Type B pancreatic cell (in vitro differentiated cells): Measurements from ENCODE around the gene RARA. TPM values are rescaled to one million over a fixed set of nuclear protein-coding genes. Genes with fewer than 3 reads are reported as not detected.
A peak's percentile ranks its signal among the peaks of the same experiment; 100 is the strongest.

Source experiments
- DNase-seq: peaks from one replicate; pipeline ENCODE4 v3.0.0; 2021; ENCODE audit warnings: mixed read lengths; ENCODE audit not compliant: unreplicated experiment; ENCODE audit errors: extremely low spot score
- H3K27ac Mint-ChIP-seq: 2 replicates; pipeline ENCODE4 v1.8.0; 2021; ENCODE audit warnings: mild to moderate bottlenecking, mixed read lengths
- H3K27me3 Mint-ChIP-seq: 2 replicates; pipeline ENCODE4 v1.8.0; 2021; ENCODE audit warnings: mixed read lengths
- H3K36me3 Mint-ChIP-seq: 2 replicates; pipeline ENCODE4 v1.8.0; 2021; ENCODE audit warnings: mixed read lengths
- H3K4me1 Mint-ChIP-seq: one replicate; pipeline ENCODE4 v1.8.0; 2021; ENCODE audit warnings: mixed read lengths; ENCODE audit not compliant: unreplicated experiment
- H3K4me3 Mint-ChIP-seq: 2 replicates; pipeline ENCODE4 v1.8.0; 2021; ENCODE audit warnings: mild to moderate bottlenecking, mixed read lengths
- H3K9me3 Mint-ChIP-seq: 2 replicates; pipeline ENCODE4 v1.8.0; 2021; ENCODE audit warnings: mixed read lengths
- CTCF ChIP-seq: fragments of 200-600 bp; sonication (generic); conservative IDR thresholded peaks from 2 replicates; pipeline ENCODE4 v1.5.0; 2021; ENCODE audit warnings: antibody characterized with exemption, mild to moderate bottlenecking
- total RNA-seq: library from RNA; stranded (reverse); gene quantifications from 2 replicates; pipeline ENCODE4 v1.2.1, GENCODE V29; 2021; ENCODE audit warnings: low replicate concordance

RARA gene
- total RNA-seq, 1 donor from 2014 or later = 34.3 TPM

DNA sequence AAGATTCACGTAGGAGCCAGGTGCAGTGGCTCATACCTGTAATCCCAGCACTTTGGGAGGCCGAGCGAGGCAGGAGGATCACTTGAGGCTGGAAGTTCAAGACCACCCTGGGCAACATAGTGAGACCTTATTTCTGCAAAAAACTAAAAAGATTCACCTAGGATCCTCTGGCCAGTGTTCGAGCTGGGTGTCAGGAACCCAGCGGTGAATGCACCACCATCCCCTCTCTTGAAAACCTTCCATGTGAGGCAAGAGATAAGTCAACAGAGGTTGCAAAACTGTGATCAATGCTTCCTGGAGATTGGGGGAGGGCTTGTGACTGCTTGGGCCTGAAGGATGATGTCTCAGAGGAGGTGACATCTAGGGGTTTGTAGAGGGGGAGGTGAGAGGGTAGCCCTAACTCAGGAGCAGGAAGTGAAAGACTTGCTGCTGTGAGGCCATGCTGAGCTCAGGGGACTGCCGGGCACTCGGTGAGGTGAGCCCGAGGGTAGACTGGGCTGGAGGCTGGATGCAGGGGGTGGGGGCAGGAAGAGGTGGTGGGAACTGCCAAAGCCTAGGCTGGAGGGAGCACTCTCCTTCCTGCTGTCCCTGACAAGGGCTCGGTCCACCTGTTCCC is 43.9 kb downstream of the RARA start:
- TF ChIP-seq CTCF = no peak
- no peak for DNase-seq
- Mint-ChIP-seq H3K4me3 (peak overlapping the region; percentile 64), H3K36me3 (peaks cover 19% of the 10 kb centered on the region), H3K27ac (peak overlapping the region; percentile 0), H3K27me3 (no peaks in the 10 kb centered on the region), H3K9me3 (no peaks in the 10 kb centered on the region), H3K4me1 (peaks cover 53% of the 10 kb centered on the region)

GRCh38 chr17:40354221-40355122 is 45.5 kb downstream of the RARA start:
- Mint-ChIP-seq H3K4me3 (no peak overlapping the region), H3K36me3 (peaks cover 15% of the 10 kb centered on the region), H3K27ac (no peak overlapping the region), H3K27me3 (no peaks in the 10 kb centered on the region), H3K4me1 (peaks cover 44% of the 10 kb centered on the region), H3K9me3 (no peaks in the 10 kb centered on the region)
- TF ChIP-seq CTCF = no peak
- no peak for DNase-seq

GRCh38 chr17:40355123-40355803 is 46.3 kb downstream of the RARA start:
- Mint-ChIP-seq H3K27ac (no peak overlapping the region), H3K4me3 (no peak overlapping the region), H3K36me3 (peaks cover 10% of the 10 kb centered on the region), H3K4me1 (peaks cover 36% of the 10 kb centered on the region), H3K9me3 (no peaks in the 10 kb centered on the region), H3K27me3 (no peaks in the 10 kb centered on the region)
- TF ChIP-seq CTCF = peak; percentile 98
- DNase-seq = peak; percentile 92

- H3K4me1 Mint-ChIP-seq = peaks cover 37% of the 10 kb centered on the region
- H3K27ac Mint-ChIP-seq = no peak overlapping the region
- no peak for TF ChIP-seq CTCF
- no peak for DNase-seq
- H3K9me3 Mint-ChIP-seq = no peaks in the 10 kb centered on the region
- H3K4me3 Mint-ChIP-seq = no peak overlapping the region
- H3K27me3 Mint-ChIP-seq = peaks cover 6% of the 10 kb centered on the region
- peaks cover 9% of the 10 kb centered on the region for H3K36me3 Mint-ChIP-seq
These were observed 47.1 kb downstream of the RARA start for GRCh38 chr17:40355804-40356758.
